Vagina (tissue), 2 donors: ENCODE results near the gene PRDM4. TPM values are rescaled to one million over a fixed set of nuclear protein-coding genes. Genes with fewer than 3 reads are reported as not detected.
A peak's percentile ranks its signal among the peaks of the same experiment; 100 is the strongest.

Experiments used
- DNase-seq, 2 donors: peaks; one replicate each; pipeline ENCODE4 v3.0.0-alpha.2; 2017; ENCODE audit errors: extremely low spot score in 2 of 2
- H3K27ac ChIP-seq: fragments of 200-600 bp; sonication (generic); one replicate; pipeline ENCODE4 v1.5.1; 2019
- H3K27me3 ChIP-seq: fragments of 200-600 bp; sonication (generic); one replicate; pipeline ENCODE4 v1.5.1; 2019
- H3K36me3 ChIP-seq, 2 donors: fragments of 200-600 bp; sonication (generic); one replicate each; pipeline ENCODE4 v1.5.1; 2017 to 2019
- H3K4me1 ChIP-seq: fragments of 200-600 bp; sonication (generic); one replicate; pipeline ENCODE4 v1.5.1; 2019
- H3K4me3 ChIP-seq, 2 donors: fragments of 200-600 bp; sonication (generic); 1 replicate in 1 of 2; 2 replicates in 1 of 2; pipeline ENCODE4 v1.5.1; 2016 to 2019
- H3K9me3 ChIP-seq: fragments of 200-600 bp; sonication (generic); one replicate; pipeline ENCODE4 v1.5.1; 2019
- CTCF ChIP-seq, 3 experiments: fragments of 450-650 bp in 2 of 3; fragments of 200-600 bp in 1 of 3; sonication (generic) in 1 of 3; IDR thresholded peaks; one replicate each; pipeline ENCODE4 v1.5.1; 2017 to 2019; ENCODE audit warnings: antibody characterized with exemption in 3 of 3, mild to moderate bottlenecking in 2 of 3, moderate library complexity in 2 of 3
- POLR2A ChIP-seq, 2 donors: fragments of 450-650 bp; IDR thresholded peaks; one replicate each; pipeline ENCODE4 v1.6.1; 2017; ENCODE audit warnings: antibody characterized with exemption in 2 of 2, mild to moderate bottlenecking in 2 of 2, moderate library complexity in 2 of 2
- POLR2AphosphoS5 ChIP-seq, 2 donors: sonication (generic); formaldehyde crosslinking; IDR thresholded peaks; one replicate each; pipeline ENCODE4 v1.9.0; 2017; ENCODE audit warnings: antibody characterized with exemption in 2 of 2, mild to moderate bottlenecking in 2 of 2, low read depth in 1 of 2; ENCODE audit not compliant: insufficient read depth in 1 of 2
- intact Hi-C: fragments of 100-400 bp; cut with DNase I; formaldehyde crosslinking; loops from one replicate; pipeline ENCODE4 v1.15.1; 2023
- total RNA-seq: library from RNA; depleted of rRNA; stranded (reverse); fragments of >200 nt; gene quantifications from one replicate; pipeline ENCODE4 v1.2.3, GENCODE V29; 2016

PRDM4 gene
- total RNA-seq, 1 donor from 2014 or later = 32.2 TPM

GRCh38 chr12:107767466-107767865 is 6.5 kb upstream of the PRDM4 start:
- intact Hi-C loops = no loop called here
- TF ChIP-seq POLR2AphosphoS5 (IDR thresholded peaks at IDR 0.05; ENCODE audit: insufficient read depth in 1 of 2, low read depth in 1 of 2) = no peak
- TF ChIP-seq POLR2A (IDR thresholded peaks at IDR 0.05) = no peak
- no peak for TF ChIP-seq CTCF (IDR thresholded peaks at IDR 0.05)
- no peak overlapping the region for H3K4me3 ChIP-seq
- H3K4me1 ChIP-seq = no peaks in the 10 kb centered on the region
- H3K36me3 ChIP-seq = no peaks in the 10 kb centered on the region
- H3K27ac ChIP-seq = no peak overlapping the region
- no peaks in the 10 kb centered on the region for H3K9me3 ChIP-seq
- no peaks in the 10 kb centered on the region for H3K27me3 ChIP-seq
- DNase-seq = no peak

DNA sequence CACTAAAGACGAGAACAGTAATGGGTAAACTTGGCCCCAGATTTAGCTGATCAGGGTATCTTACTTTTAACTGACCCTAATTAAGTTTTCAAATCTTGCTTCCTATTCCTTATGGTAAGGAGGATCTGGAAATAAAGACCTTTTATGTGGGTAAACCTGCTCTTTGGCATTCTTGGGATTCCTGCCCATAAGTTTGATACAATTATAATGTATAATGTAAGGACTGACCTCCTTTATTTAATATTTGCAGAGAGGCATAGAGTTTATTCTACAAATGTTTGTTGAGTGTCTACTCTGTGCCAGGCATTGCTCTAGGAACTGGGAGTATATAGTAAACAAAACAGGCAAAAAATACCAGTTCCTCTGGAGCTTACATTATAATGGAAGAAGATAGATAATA is 4.4 kb upstream of the PRDM4 start:
- Histone ChIP-seq H3K36me3 (no peaks in the 10 kb centered on the region), H3K27ac (no peak overlapping the region), H3K4me3 (no peak overlapping the region), H3K4me1 (peaks cover under 1% of the 10 kb centered on the region), H3K9me3 (no peaks in the 10 kb centered on the region), H3K27me3 (no peaks in the 10 kb centered on the region)
- intact Hi-C loops = no loop called here
- TF ChIP-seq POLR2A (IDR thresholded peaks at IDR 0.05) (no peak), POLR2AphosphoS5 (IDR thresholded peaks at IDR 0.05; ENCODE audit: insufficient read depth in 1 of 2, low read depth in 1 of 2) (no peak), CTCF (IDR thresholded peaks at IDR 0.05) (no peak)
- no peak for DNase-seq

DNA sequence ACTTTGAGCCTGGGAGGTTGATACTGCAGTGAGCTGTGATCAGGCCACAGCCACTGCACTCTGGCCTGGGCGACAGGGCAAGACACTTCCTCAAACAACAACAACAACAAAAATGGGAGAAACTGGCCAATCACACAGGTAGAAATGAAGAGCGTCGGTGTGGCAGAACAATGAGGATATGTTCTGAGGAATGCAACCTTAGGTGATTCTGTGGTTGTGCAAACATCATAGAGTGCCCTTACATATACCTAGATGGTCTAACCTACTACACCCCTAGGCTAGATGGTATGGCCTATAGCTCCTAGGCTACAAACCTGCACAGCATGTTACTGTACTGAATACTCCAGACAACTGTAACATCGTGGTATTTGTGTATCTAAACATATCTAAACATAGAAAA is 3.7 kb upstream of the PRDM4 start:
- Histone ChIP-seq H3K4me3 (no peak overlapping the region), H3K4me1 (peaks cover 8% of the 10 kb centered on the region), H3K9me3 (no peaks in the 10 kb centered on the region), H3K36me3 (no peaks in the 10 kb centered on the region), H3K27ac (no peak overlapping the region), H3K27me3 (no peaks in the 10 kb centered on the region)
- no peak for DNase-seq
- intact Hi-C loops = no loop called here
- TF ChIP-seq POLR2AphosphoS5 (IDR thresholded peaks at IDR 0.05; ENCODE audit: insufficient read depth in 1 of 2, low read depth in 1 of 2) = no peak
- no peak for TF ChIP-seq CTCF (IDR thresholded peaks at IDR 0.05)
- no peak for TF ChIP-seq POLR2A (IDR thresholded peaks at IDR 0.05)

GRCh38 chr12:107762874-107763273 is 1.9 kb upstream of the PRDM4 start:
- Histone ChIP-seq H3K27me3 (no peaks in the 10 kb centered on the region), H3K4me3 (no peak overlapping the region), H3K36me3 (no peaks in the 10 kb centered on the region), H3K9me3 (no peaks in the 10 kb centered on the region), H3K4me1 (peaks cover 25% of the 10 kb centered on the region), H3K27ac (no peak overlapping the region)
- intact Hi-C loops = no loop called here
- TF ChIP-seq POLR2A (IDR thresholded peaks at IDR 0.05) = no peak
- no peak for TF ChIP-seq CTCF (IDR thresholded peaks at IDR 0.05)
- no peak for TF ChIP-seq POLR2AphosphoS5 (IDR thresholded peaks at IDR 0.05; ENCODE audit: insufficient read depth in 1 of 2, low read depth in 1 of 2)
- no peak for DNase-seq

DNA sequence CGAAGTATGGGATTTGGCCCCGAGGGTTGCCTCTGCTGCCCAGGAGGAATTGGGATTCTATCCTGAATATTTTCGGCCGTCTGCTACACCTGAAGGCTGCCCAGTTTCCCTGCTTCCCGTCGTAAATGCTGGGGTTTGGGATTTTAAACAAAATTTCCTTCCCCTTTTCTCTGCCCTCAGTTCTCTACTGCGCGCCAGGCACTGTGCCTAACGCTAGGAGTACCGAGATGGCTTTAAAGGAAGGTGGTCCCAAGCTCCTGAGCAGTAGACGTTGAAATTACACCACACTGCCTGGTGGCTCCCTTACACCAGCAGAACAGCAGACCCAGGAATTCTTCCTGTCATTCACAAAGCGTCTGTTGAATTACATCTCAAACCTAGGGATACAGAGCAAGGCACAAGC is 566 bp upstream of the PRDM4 start:
- peaks cover 31% of the 10 kb centered on the region for H3K4me1 ChIP-seq
- TF ChIP-seq POLR2AphosphoS5 (IDR thresholded peaks at IDR 0.05; ENCODE audit: insufficient read depth in 1 of 2, low read depth in 1 of 2) (no peak), CTCF (IDR thresholded peaks at IDR 0.05) (no peak), POLR2A (IDR thresholded peaks at IDR 0.05) (no peak)
- peak overlapping the region; percentile 36 for H3K27ac ChIP-seq
- H3K27me3 ChIP-seq = no peaks in the 10 kb centered on the region
- H3K9me3 ChIP-seq = no peaks in the 10 kb centered on the region
- H3K36me3 ChIP-seq = peaks cover 0 to 7% of the 10 kb centered on the region in 2 donors
- H3K4me3 ChIP-seq = peak overlapping the region; percentile 79 to 88
- no peak for DNase-seq
- intact Hi-C loops = no loop called here
